GM21529 (cell line): ENCODE results near the gene TACC2.

Experiments used
- ATAC-seq: cut with Tn5 transposase; IDR thresholded peaks from one replicate; pipeline ENCODE4 v1.9.1; 2021; ENCODE audit not compliant: unreplicated experiment

TACC2 gene

DNA sequence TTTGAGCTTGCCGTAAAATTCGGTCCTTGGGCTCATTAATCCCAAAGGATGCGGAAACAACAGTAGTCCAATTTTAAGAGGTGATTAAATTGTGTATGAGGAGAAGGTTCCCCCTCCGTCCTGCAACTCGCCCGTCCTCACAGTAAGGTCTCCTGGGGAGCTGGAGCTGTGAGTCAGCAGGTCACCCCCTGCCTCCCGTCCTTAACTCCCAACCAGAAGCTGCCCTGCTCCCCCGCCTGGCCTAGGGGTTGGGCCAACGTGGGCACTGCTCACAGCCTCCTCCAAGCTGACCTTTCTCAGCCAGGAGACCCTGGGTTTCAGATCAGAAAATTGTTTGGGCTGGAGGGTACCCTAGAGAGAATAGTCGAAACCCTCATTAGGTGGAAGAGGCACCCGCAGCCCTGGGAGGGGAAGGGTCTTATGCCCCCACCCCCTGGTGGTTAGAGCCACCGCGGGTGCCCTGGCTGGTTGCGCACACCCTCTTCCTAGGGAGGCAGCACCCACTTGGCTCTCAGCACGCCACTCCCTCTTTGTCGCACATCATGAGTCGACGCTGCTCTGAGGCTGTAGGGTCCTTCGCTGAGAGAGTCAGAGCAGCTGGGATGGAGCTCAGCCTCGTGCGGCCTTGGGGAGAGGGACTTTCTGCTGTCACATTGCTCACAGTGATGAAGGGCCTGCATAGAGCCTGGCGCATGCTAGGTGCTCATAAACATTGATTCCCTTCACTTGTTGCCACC lies 131.2 kb downstream of the TACC2 start:
- no peak for ATAC-seq

GRCh38 chr10:122121059-122121458 lies 132.1 kb downstream of the TACC2 start:
- ATAC-seq, result no peak

DNA sequence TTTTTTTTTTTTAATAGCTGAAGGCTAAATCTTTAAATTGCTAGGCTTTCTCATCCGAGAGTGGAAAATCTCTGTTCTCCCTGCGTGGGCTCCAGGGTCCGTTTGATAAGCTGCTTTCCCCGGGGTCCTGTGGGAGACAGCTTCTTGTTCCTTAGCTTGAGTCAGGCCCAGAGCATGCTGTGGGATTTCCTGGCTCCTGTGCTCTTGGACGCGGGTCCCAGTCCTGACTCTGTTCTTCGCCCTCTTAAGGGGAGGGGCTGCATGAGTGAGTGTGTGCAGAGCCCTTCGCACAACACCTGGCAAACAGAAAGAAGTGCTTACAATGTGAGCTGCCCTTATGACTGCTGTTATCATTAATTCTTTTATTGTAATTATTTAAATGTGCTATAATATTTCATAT lies 133.5 kb downstream of the TACC2 start:
- ATAC-seq, result no peak

DNA sequence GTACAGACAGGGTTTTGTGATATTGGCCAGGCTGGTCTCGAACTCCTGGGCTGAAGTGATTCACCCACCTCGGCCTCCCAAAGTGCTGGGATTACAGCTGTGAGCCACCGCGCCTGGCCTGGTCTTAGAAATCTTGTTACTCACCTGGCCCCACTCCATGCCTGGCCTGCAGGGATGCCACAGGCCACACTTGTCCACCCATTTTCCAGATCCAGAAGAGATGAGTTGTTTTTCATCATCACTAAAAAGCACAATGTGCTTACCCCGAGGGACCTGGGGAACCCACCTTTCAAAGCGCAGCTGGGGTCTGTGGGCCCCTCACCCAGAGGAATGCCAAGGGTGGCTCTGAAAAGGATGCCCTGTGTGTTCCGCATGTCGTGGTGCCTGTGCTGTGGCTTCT lies 134.2 kb downstream of the TACC2 start:
- no peak for ATAC-seq

GRCh38 chr10:122124342-122124741 lies 135.4 kb downstream of the TACC2 start:
- ATAC-seq, result no peak

- no peak for ATAC-seq
These were observed 135.8 kb downstream of the TACC2 start for GRCh38 chr10:122124808-122125207.

- no peak for ATAC-seq
These were observed 138.0 kb downstream of the TACC2 start for GRCh38 chr10:122126763-122127659.

- ATAC-seq, result no peak
These were observed 139.0 kb downstream of the TACC2 start for GRCh38 chr10:122127943-122128342.

DNA sequence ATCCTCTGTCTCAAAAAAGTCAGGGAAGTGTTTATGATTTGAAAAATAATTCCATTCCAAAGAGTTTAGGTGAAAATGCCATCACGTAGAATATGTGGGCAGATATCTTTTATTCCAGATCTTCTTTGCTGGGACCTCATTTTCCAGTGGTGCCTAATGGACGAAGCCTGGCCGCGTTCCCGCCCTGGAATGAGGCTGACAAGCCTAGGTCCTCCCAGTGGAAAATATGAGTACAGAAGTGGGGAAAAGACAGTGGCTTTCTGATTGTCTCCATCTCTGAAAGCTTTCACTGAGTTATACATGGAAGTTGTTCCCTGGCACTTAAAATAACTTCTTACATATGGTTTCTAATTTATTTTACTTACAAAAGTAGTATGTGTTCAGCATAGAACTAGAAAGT lies 139.4 kb downstream of the TACC2 start:
- ATAC-seq, result no peak

GRCh38 chr10:122130474-122131110 lies 141.6 kb downstream of the TACC2 start:
- no peak for ATAC-seq

DNA sequence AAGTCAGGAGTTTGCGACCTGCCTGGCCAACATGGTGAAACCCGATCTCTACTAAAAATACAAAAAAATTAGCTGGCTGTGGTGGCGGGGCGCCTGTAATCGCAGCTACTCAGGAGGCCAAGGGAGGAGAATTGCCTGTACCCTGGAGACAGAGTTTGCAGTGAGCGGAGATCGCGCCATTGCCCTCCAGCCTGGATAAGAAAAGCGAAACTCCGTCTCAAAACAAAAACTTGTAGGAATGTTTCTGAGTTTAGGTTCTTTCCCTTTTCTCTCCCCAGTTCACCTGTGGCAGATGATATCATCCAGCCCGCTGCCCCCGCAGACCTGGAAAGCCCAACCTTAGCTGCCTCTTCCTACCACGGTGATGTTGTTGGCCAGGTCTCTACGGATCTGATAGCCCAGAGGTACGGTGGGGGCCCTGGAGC lies 143.4 kb downstream of the TACC2 start:
- no peak for ATAC-seq

GRCh38 chr10:122132882-122133565 lies 144.1 kb downstream of the TACC2 start:
- no peak for ATAC-seq

- no peak for ATAC-seq
These were observed 146.5 kb downstream of the TACC2 start for GRCh38 chr10:122135251-122136025.

DNA sequence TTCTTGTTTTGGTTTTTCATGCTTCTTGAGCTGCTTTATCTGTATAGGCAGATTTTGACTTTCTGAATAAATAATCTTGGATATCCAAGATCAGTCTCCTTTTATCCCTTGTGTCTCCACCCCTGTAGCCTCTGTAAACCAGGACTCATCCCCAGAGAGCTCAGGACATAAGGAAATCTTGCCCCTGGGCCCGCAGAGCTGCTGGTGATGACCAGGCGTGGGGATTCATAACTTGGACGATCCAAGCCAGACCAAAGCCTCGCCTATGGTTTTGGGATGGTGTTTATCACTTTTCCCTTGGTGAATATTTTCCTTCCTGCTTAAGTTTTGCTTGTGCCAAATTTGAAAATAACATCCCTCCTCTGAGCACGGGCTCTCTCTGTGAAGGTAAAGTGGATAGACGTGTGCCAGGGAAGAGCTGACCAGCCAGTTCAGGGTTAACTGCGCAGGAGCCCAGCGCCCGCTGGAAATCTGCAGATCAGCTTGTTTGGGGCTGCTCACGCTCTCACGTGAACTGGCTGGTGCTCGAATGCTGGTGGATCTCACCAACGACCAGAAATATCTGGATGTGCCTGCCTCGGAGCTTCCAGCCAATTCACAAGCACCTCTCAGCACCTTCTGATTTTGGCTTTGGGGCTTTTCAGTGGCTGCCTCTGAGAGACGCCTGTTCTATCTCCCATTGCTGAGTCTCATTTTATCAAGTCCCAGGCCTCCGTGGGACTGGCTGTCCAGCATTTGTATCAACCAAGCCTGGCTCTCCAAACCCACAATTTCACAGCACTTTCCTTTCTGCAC lies 150.1 kb downstream of the TACC2 start:
- no peak for ATAC-seq

DNA sequence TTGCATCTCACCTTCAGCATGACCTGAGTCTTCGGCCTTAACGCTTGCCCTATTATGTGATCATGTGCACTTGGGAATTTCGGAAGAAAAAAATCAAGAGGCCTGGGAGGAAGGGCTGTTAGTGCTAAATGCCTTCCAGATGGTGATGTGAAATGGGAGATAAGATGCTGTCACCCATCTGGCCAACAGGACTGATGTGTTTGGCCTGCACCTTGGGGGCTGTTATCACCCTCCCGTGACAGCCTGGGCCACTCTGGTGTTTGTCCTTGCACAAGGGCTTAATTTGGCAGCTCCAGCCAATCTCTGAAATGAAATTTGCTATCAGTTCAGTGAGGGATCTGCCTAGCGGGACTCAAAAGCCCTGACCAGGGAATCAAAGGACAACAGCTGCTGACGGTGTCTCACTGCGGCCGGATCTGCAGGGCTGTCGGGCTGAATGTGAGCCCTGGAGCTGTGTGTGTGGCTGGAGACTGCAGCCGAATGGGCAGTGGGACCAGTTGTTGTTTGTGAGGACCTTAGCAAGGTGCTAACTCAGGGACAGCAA lies 150.7 kb downstream of the TACC2 start:
- no peak for ATAC-seq

DNA sequence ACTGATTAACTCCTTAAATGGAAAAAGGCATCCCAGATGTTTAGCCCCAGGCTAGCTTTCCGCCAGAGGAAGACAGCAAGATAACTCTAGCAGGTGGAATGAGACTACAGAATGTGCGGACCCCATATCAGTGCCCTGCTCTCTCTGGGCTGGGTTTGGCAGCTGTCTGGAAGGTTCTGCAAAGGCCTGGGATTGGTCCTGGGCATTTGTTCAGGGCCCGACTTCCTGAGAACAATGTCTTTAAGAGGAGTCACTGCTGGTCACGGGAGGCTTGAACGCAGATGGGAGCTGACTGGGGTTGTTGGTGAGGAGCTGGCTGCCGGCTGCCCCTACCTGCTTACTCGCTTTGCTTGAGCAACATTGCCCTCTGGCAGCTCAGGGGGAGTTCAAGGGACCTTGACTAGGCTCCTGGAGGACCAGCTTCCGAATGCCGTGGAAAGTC lies 151.5 kb downstream of the TACC2 start:
- no peak for ATAC-seq

DNA sequence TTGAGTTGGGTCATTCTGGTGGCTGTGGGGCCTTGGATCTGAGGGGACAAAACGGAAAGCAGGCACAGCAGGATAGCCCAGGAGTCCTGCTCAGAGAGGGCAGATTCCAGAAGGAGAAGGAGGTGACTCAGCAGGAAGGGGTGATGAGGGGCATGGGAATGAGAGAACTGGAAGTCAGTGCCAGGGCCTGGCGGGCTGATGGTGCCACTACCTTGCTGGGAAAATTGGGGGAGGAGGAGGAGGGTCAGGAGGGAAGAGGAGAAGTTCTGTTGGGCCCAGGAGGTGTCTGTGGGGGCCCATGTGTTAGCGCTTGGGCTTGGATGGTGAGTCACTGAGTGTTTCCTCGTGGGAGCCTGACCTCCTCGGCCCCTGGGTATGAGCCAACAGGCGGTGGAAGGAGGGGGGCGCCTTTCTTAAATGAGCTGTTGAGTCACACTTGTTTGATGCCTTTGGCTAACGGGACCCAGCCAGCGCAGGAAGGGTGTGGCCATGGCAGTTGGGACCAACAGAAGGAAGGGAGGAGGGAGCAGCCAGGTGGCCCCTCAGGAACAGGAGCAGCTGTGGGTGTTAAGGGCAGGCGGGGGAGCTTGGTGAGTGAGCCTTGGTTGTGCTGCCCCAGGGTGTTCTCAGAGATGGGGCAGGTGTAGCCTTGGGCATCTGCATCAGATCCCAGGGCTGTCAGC lies 152.1 kb downstream of the TACC2 start:
- no peak for ATAC-seq

- no peak for ATAC-seq
These were observed 153.1 kb downstream of the TACC2 start for GRCh38 chr10:122141821-122142640.
